Thyroid gland (tissue), 4 donors: ENCODE results near the gene L3MBTL4.

ENCODE experiments used
- POLR2A ChIP-seq, 2 donors: fragments of 450-650 bp; IDR thresholded peaks; one replicate each; pipeline ENCODE4 v1.6.1; 2017; ENCODE audit warnings: antibody characterized with exemption in 2 of 2, mild to moderate bottlenecking in 2 of 2, moderate library complexity in 1 of 2
- TF ChIP-seq, protein P1 (sequence below), 6 experiments: fragments of 200-600 bp in 3 of 6; fragments of 450-650 bp in 3 of 6; sonication (generic) in 3 of 6; IDR thresholded peaks; one replicate each; pipeline ENCODE4 v1.5.1; 2016 to 2019; ENCODE audit warnings: antibody characterized with exemption in 6 of 6, mild to moderate bottlenecking in 2 of 6, inconsistent platforms in 1 of 6, moderate library complexity in 1 of 6

GRCh38 chr18:5993938-5994337 is 420.8 kb downstream of the L3MBTL4 start:
- TF ChIP-seq, protein P1, sequence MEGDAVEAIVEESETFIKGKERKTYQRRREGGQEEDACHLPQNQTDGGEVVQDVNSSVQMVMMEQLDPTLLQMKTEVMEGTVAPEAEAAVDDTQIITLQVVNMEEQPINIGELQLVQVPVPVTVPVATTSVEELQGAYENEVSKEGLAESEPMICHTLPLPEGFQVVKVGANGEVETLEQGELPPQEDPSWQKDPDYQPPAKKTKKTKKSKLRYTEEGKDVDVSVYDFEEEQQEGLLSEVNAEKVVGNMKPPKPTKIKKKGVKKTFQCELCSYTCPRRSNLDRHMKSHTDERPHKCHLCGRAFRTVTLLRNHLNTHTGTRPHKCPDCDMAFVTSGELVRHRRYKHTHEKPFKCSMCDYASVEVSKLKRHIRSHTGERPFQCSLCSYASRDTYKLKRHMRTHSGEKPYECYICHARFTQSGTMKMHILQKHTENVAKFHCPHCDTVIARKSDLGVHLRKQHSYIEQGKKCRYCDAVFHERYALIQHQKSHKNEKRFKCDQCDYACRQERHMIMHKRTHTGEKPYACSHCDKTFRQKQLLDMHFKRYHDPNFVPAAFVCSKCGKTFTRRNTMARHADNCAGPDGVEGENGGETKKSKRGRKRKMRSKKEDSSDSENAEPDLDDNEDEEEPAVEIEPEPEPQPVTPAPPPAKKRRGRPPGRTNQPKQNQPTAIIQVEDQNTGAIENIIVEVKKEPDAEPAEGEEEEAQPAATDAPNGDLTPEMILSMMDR (IDR thresholded peaks at IDR 0.05), result no peak
- no peak for TF ChIP-seq POLR2A (IDR thresholded peaks at IDR 0.05)
